GM21367 (cell line): ENCODE results near the gene CAMK4.

Source experiments
- ATAC-seq: cut with Tn5 transposase; IDR thresholded peaks from one replicate; pipeline ENCODE4 v1.9.1; 2021; ENCODE audit not compliant: unreplicated experiment

The CAMK4 gene

DNA sequence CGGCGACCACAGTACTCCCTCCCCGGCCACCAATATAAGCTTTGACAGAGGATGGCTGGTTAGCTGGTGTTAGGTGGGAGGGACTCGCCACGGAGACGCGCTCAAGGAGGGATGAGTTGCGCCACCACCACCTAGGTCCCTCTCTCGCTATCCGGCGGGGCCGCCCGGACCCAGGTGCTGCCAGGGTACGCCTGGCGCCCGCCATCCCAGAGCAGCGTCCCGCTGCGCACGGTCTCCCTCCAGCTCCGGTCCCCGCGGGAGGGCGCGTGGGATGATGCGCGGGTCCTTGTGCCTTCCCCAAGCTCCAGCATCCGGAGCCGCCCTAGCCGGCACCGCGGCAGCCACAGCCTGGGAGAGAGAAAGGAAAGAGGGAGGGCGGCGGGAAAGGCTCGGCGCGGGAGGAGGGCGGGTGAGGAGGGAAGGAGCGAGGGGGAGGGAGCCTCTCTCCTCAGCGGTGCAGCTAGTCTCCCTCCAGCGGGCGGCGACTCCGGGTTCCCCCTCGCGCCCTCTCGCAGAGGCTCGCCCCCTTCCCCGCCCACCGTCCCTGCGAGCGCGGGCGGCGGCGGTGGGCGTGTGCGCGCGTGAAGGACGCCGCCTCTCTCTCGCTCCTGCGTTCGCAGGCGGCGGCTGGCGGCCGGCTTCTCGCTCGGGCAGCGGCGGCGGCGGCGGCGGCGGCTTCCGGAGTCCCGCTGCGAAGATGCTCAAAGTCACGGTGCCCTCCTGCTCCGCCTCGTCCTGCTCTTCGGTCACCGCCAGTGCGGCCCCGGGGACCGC, at the start of gene CAMK4:
TSS of gene CAMK4 (plus strand) at position 598 of the 774 bp plus-strand sequence. CDS start at position 698, 100 bp downstream.
- ATAC-seq = peak; percentile 68

DNA sequence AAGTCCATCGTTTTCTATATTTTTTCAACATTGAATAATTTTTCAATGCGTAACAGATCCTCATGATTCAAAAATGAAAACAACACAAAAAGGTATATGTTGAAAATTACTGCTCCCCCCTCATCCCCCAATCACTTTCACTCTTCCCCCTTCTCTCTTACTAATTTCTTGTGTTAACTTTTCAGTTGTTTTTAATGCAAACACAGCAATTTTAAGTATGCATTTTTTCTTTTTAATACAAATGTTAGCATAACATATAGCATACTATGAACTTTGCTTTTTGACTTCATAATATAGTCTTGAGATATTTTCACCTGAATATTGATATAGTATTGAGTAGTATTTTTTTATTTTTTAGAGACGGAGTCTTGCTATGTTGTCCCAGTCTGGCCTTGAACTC, 41.1 kb upstream of the CAMK4 start:
- ATAC-seq = no peak

DNA sequence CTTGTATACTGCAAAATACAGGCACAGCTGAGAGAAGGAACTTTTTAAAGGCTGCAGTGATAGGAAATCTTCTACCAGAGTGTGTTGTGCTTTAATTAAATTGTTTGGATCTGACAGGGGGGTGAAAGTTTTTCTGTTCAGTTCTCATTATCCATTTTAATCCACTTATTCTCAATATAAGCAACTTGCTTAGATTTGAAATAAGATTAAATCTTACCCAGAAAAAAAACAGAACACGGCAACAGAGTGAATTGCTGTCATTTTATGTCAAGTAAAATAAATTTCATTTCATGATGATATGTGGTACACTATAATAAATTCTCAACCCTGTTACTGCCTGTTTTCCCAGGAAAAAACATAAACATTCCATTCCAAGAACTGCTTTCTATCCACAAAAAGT, 37.1 kb upstream of the CAMK4 start:
- ATAC-seq = no peak

DNA sequence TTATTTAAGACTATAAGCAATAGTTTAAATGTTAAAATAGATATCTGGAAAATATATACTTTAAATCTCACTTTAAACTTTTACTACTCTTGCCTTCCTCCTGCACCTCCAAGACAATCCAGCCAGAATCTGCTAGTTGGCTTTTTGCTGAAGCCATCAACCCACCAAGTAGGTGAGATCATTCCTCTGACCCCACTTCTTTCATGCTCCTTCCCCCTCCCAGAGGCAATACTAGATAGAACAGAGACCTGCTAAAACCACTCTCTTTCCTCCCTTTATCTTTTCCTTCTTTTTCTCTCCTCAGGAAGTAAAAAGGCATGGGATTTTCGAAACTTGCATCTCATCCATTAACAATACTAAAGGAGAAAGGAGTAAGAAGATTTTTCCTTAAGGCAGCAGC, 30.1 kb upstream of the CAMK4 start:
- ATAC-seq = no peak

DNA sequence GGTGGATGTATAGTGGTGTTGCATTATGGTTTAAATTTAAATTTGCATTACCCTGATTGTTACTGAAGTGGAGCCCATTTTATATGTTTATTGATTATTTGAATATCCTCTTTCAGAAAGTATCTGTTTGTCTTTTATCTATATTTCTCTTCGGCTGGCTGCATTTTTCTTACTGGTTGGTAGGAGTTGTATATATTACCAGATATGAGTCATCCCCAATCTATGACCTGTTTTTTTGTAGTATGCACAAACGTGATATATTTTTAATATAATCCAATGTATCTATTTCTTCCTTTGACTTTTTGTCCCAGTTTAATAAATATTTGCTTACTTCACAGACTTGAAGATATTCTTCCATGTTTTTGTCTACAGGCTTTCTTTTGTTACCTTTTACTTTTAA, 29.3 kb upstream of the CAMK4 start:
- no peak for ATAC-seq

DNA sequence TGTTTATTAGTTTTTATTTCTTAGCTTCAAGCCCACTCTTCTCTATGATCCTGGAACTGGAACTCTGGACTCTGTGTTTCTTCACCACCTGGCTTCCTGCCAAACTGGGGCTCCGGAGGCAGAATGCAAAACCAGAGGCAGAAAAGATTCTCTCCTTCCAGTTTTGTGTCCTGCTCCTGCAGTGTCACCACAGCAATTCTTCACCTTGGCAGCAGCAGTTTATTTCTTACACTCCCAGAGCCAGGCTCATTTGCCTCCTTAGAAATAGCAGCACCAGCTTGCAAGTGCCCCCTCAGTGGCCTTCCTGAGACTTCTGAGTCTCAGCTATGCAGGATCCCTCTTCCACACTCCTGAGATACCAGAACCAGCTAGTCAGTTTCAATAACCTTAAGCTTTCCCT, 26.7 kb upstream of the CAMK4 start:
- ATAC-seq = no peak

DNA sequence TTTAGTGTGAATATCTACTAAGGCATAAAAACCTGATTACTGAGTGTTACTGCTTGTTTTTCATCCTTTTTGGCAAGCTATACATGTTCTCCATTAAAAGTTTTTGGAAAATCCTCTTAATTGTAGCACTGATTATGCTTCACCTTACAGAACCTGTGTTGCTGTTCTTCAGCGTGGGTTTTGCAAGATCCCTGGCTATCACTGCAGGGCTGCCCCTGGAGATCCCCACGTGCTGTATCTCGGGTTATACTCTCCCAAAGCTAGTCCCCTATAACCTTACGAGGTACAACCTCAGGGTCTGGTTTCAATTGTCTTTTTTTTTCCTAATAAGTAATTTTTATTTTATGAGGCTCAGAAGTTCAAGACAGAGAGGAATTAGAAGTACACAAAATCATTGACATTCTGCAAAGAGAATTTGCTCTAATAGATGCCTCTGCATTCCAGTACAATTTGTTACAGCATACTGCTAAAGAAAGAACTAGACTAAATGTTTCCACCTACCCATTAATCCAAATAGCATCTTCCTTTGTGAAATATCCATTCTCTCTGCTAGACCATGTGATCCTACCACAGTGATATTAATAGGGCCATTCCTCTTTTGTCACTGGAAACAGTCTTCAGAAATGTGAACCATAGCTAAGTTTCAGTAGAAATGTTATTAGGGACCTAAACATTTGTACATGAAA, 25.8 kb upstream of the CAMK4 start:
- ATAC-seq = no peak

DNA sequence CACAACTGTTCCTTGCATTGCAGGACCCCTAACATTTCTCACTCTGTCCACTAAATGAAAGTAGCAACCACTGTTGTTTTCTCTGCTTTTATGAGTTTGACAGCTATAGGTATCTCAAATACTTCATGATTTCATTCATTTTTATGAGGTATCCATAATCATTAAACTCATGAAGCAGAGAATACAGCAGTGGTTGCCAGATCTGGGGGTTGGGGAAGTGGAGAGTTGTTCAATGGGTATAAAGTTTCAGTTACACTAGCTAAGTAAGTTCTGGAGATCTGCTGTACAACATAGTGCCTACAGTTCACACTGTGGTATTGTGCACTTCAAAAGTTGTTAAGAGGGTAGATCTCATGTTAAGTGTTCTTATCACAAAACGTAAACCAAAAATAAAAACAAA, 23.4 kb upstream of the CAMK4 start:
- no peak for ATAC-seq

DNA sequence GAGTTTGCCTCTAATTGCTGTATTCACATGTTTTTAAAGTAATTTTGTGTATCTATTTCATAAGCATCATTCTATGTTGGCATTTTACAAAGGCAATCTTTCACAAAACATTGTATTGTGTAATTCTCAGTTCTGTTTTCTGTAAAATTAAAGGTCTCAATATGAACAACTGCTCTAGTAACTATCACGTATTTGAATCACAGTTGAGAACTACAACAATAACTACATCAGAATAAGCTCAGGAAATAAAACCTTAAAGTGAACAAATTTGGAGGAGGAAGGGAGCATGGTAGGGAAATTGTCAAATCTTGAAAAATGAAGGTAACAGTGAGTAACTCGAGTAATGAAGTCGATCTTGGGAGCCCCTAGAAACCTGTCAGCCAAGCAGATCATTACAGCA, 22.5 kb upstream of the CAMK4 start:
- no peak for ATAC-seq

DNA sequence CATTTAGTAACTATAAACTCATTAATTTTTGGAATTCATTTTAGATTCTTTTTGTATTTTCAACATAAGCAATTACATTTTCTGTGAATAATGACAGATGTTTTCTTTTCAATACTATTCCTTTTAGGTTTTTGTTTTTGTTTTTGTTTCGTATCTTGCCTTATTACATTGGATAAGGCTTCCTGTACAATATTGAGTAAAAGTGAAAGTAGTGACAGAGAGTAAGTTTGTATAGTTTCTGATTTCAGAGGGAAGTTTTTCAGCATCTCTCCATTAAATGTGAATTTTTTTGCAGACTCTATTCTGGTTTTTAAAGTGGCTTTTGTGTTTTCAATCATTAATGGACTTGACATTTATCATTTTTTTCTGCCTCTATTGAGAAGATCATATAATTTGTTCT, 12.8 kb upstream of the CAMK4 start:
- ATAC-seq = peak; percentile 93

DNA sequence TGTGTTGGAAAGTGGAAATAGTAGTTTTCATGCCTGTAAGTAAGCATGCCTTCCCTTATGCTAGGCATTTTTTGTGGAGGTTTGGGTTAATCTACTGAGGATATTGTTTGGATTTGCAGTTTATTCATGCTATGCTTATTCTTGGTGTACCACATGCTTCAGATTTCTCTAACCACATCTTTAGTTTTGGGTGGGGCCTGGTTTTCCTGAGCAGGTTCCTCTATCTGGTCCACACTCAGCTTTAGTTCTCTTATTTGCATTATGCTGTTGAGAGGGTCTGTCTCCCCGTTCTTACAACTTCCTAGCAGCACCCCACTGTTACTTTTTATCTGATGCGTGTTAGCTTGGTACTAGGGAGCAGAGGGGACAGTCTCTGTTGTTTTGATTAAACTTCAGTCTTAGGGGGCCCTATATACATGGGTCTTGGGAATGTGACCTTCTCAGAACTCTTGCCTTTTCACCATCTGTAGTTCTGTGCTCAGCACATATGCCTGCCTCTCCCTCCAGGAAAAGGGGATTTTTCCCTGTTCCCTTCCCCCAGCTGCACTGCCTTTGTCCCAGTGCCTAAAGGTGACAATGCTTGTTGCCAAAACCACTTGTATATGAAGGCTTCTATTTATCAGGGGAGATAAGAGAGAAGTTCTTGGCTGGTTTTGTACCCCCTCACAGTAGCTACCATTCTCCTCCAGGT, 10.0 kb upstream of the CAMK4 start:
- ATAC-seq = no peak

DNA sequence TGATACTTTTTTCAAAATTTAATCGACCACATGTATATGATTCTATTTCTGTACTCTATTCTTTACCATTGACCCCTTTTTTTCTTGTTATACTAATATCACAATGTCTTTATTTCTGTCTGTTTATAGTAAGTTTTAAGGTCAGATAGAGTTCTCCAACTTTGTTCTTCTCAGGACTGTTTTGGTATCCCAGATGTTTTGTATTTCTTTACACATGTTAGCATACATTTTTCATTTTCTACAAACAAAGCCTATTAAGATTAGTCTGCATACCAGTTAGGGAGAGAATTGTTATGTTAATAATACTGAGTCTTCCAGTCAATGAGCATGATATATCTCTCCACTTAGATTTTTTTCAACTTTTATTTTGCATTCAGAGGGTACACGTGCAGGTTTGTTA, 8.2 kb upstream of the CAMK4 start:
- no peak for ATAC-seq

DNA sequence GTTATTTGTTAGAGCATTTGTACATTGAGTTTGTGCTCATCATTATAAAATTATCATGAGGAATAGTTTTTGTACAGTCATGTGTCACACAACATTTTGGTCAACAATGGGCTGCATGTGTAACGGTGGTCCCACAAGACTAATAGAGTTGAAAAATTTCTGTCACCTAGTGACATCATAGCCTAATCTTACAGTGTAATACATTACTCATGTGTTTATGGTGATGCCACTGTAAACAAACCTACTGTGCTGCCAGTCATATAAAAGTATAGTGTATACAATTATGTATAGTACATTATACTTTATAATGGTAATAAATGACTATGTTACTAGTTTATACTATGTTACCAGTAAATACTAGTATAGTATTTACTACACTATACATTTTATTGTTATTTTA, 3.0 kb upstream of the CAMK4 start:
- ATAC-seq = no peak

DNA sequence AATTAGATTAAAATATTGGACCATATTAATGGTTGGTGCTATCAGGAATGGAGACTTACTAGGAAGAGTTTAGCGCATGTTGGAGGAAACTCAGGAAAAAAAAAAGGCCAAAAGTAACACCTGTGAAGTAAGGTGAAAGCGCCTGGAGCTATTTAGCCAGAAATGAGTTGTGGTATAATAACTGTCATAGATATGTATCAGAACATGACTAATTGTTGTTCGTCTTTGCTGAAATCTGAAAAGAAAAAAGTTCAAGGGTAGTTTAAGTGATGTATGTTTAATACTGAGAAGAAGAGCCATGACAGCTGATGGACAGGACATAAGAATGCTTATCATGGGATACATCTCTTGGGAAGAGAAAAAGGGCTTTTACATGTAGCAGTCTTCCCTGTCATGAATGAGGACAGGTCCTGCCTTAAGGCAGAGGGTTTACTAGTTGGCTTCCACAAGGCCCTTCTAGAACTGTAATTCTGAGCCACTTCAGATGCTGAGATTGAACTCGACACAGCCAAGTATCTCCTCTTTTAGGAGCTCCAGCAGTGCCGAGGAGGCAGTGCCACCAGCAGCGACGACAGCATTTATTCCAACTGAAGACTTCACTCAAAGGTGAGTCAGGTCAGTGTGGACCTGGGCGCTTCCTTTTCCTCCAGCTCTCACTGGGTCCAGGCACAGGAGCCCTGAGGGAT, 940 bp upstream of the CAMK4 start:
- ATAC-seq = peak; percentile 0

DNA sequence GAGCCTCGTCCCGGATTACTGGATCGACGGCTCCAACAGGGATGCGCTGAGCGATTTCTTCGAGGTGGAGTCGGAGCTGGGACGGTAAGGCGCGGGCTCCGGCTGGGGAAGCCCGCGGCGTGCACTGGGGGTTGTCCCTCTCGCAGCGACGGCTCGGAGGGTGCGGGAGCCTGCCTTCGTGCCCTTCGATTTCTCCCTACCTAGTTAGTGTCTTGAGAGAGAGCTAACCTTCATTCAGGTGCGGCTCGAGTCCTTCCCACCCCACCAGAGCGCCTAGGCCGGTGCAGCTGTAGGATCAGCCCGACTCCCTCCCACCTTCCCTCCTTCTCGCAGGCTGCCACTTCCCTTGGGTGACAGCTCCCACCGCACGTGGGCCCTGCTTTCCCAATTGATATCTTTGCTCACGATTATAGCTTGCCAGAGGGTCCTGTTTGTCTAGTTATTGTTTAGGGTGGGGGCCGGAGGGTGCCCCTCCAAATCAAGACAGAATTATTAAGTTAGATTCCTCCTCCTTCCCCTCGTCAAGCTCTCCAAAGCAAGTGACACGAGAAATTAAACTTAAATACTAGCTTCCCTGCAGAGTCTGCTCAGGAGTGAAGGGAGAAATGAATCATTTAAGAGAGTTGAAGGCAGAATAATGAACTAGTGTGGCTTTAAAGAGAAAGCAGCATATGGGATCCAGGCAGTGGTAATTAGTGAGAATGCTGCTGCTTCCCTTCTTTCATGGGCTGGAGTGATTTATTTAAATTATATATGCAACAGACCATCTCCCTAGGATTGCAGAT, 569 bp downstream of the CAMK4 start:
- ATAC-seq = peak; percentile 17

DNA sequence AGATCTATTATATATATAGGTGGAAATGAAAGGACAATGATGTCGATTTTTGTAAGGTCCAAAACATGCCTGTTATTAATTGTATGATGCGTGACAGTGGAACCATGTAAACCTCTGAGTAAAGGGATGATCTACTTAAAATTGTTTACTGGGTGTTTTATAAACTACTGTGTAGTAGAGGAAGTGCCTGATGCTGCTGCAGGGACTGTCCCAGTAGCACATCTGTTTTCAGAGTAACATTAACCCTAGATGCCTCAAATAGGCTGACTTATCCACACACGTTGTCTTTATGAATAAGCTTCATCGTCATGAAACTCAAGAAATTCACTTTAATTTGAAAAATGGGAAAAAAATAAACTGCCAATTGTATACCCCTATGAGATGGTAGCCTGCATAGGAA, 1.7 kb downstream of the CAMK4 start:
- no peak for ATAC-seq

DNA sequence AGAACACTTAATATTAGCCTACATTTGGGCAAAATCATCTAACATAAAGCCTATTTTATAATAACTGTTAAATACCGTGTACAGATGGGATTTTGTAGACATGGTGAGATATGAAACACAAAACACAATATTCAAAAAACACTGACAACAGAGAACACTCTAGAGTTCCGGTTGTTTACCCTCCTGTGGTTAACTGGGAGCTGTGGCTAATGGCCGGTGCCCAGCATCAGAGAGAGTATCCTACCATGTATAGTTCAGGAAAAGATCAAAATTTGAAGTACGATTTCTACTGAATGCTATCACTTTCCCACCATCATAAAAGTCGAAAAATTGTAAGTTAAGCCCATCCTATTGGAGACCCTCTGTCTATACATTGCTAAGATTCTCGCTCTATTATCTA, 2.4 kb downstream of the CAMK4 start:
- no peak for ATAC-seq

DNA sequence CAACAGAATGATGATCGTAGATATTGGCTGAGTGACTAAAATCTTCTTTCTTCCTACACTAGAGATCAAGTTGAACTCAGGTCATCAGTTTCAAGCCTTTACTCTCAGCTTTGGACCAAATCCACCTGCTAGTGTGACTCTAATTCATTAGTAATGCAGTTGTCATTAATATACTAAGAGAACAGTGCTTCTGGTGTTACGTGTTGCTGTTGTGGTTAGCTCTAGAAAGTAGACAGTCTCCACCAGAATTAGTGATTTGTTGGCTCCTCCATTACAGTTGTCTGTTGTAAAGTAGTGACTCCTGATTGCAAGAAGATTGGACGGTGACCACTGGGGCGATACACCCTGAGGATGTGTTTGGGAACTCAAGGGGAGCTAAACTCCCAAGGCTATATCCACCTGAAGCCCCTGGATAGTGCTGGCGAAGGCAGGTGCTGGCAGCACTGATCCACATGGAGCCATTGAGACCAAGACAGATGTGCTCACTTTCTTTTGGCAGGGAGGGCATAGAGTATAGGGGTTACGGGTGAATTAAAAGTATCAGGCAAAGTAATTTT, 3.1 kb downstream of the CAMK4 start:
- ATAC-seq = no peak

DNA sequence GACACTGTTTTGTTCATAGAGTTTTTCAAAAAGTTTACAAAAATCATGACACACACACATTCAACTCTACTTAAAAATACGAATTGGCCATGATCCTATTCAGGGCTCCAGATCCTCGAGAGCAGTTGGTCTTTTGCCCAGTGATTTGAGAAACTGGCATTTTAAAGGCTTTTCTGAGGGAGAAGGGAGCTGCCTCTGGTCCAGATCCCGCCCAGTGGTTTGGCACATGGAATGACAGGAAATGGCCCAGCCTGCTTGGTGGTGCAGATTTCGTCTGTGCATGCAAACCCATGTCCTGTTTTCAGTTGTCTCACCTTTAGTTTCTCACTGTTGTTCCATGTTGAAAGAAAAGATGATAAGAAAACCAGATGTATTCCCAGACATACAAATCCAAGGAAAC, 3.6 kb downstream of the CAMK4 start:
- no peak for ATAC-seq

DNA sequence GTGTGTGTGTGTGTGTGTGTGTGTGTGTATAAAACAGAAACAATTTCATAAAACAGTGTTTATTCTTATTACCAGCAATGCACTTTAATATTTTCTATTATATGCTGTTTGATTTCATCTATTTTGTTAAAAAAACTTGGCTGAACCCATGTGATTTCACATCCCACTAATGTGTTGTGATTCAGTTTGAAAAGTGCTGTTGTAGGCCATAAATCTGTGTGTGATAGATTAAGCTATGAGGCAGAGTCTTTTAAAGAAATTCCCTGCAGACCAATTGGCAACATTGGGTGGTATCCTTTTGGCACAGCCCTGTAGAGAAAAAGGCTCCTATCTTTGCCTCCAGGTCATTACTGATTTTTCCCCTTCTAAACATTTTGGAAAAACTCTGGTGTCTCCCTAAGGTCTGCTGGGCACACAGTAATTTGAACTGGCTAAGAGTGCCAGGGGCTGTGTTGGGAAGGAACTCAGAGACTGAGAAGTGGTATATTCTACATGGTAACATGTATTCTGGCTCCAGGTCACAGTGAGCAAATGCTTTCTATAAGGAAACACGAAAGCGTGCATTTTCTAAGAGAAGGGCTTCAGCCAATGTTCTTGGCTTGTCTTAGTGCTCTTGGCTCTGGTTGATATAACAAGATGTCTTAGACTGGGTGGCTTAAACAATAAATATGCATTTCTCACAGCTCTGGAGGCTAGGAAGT, 4.5 kb downstream of the CAMK4 start:
- no peak for ATAC-seq
